Loucy (cell line): ENCODE measurements around the gene CXCL14.

Experiments used
- CTCF ChIP-seq: fragments of 200-600 bp; sonication (generic); conservative IDR thresholded peaks from 2 replicates; pipeline ENCODE4 v1.5.1; 2014; ENCODE audit warnings: mild to moderate bottlenecking, antibody characterized with exemption, low read length
- EZH2phosphoT487 ChIP-seq: fragments of 200-600 bp; IDR thresholded peaks from 2 replicates; pipeline ENCODE4 v1.6.1; 2018; ENCODE audit warnings: antibody characterized with exemption, mild to moderate bottlenecking, moderate library complexity, borderline replicate concordance

- TF ChIP-seq CTCF = no peak
- no peak for TF ChIP-seq EZH2phosphoT487
These were observed 24.3 kb upstream of the CXCL14 start for GRCh38 chr5:135602882-135603721.
